HG02759 (cell line): Measurements from ENCODE around the gene TNC.

ENCODE experiments used
- ATAC-seq: cut with Tn5 transposase; IDR thresholded peaks from one replicate; pipeline ENCODE4 v1.9.1; 2021; ENCODE audit warnings: mild to moderate bottlenecking, moderate library complexity; ENCODE audit not compliant: unreplicated experiment

The TNC gene

GRCh38 chr9:115058175-115058574 is 59.8 kb downstream of the TNC start:
- ATAC-seq = no peak

GRCh38 chr9:115057559-115057958 is 60.4 kb downstream of the TNC start:
- no peak for ATAC-seq

GRCh38 chr9:115050002-115050490 is 67.9 kb downstream of the TNC start:
- no peak for ATAC-seq

GRCh38 chr9:115046824-115047223 is 71.1 kb downstream of the TNC start:
- ATAC-seq = no peak

- no peak for ATAC-seq
Measured at GRCh38 chr9:115046199-115046598, 71.8 kb downstream of the TNC start.

- no peak for ATAC-seq
Measured at GRCh38 chr9:115043632-115044031, 74.3 kb downstream of the TNC start.

GRCh38 chr9:115042781-115043509 is 75.0 kb downstream of the TNC start:
- ATAC-seq = no peak

- ATAC-seq = no peak
Measured at GRCh38 chr9:115039516-115040120, 78.3 kb downstream of the TNC start.

GRCh38 chr9:115038178-115038577 is 79.8 kb downstream of the TNC start:
- ATAC-seq = no peak

- no peak for ATAC-seq
Measured at GRCh38 chr9:115036691-115037090, 81.3 kb downstream of the TNC start.

GRCh38 chr9:115035841-115036612 is 81.9 kb downstream of the TNC start:
- peak; percentile 84 for ATAC-seq

GRCh38 chr9:115034801-115035200 is 83.2 kb downstream of the TNC start:
- ATAC-seq = no peak

GRCh38 chr9:115033800-115034199 is 84.2 kb downstream of the TNC start:
- no peak for ATAC-seq

- no peak for ATAC-seq
Measured at GRCh38 chr9:115032296-115032695, 85.7 kb downstream of the TNC start.

- no peak for ATAC-seq
Measured at GRCh38 chr9:115030006-115030405, 88.0 kb downstream of the TNC start.

- no peak for ATAC-seq
Measured at GRCh38 chr9:115025721-115026120, 92.2 kb downstream of the TNC start.

- no peak for ATAC-seq
Measured at GRCh38 chr9:115024925-115025535, 92.9 kb downstream of the TNC start.

- no peak for ATAC-seq
Measured at GRCh38 chr9:115022760-115023434, 95.1 kb downstream of the TNC start.

GRCh38 chr9:115018547-115019435 is 99.2 kb downstream of the TNC start:
- ATAC-seq = no peak

- no peak for ATAC-seq
Measured at GRCh38 chr9:115016344-115016743, 101.6 kb downstream of the TNC start.
